HepG2 (cell line): Measurements from ENCODE around the gene ATAD1.

Experiments
- DR1 ChIP-seq: sonication (generic); formaldehyde crosslinking; IDR thresholded peaks from 2 replicates; pipeline ENCODE4 v1.8.0; 2021; ENCODE audit warnings: mild to moderate bottlenecking, missing genetic modification reagents, inconsistent platforms
- FOXA3 ChIP-seq: IDR thresholded peaks from 2 replicates; pipeline ENCODE4 v1.6.1; 2016; ENCODE audit warnings: missing genetic modification reagents, missing compliant biosample characterization
- NFRKB ChIP-seq: fragments of 450-650 bp; IDR thresholded peaks from 2 replicates; pipeline ENCODE4 v1.6.1; 2017
- PAWR ChIP-seq: sonication (generic); formaldehyde crosslinking; IDR thresholded peaks from 2 replicates; pipeline ENCODE4 v1.4.0; 2020; ENCODE audit warnings: missing genetic modification reagents, mild to moderate bottlenecking, borderline replicate concordance
- RFX5 ChIP-seq: IDR thresholded peaks from 2 replicates; pipeline ENCODE4 v1.6.1; 2011; ENCODE audit warnings: low read depth, low read length, improper control_type of control experiment
- ZNF709 ChIP-seq: sonication (generic); formaldehyde crosslinking; IDR thresholded peaks from 2 replicates; pipeline ENCODE4 v1.5.0; 2020; ENCODE audit warnings: mild to moderate bottlenecking, missing genetic modification reagents
- TF ChIP-seq, protein P1 (sequence below): conservative IDR thresholded peaks from 2 replicates; pipeline ENCODE4 v1.6.1; 2018; ENCODE audit warnings: missing genetic modification reagents
- TF ChIP-seq, protein P2 (sequence below): IDR thresholded peaks from 2 replicates; pipeline ENCODE4 v1.6.1; 2016; ENCODE audit warnings: low read depth, control low read depth
- TF ChIP-seq, protein P3 (sequence below): IDR thresholded peaks from 2 replicates; pipeline ENCODE4 v1.6.1; 2016; ENCODE audit warnings: low read depth

DNA sequence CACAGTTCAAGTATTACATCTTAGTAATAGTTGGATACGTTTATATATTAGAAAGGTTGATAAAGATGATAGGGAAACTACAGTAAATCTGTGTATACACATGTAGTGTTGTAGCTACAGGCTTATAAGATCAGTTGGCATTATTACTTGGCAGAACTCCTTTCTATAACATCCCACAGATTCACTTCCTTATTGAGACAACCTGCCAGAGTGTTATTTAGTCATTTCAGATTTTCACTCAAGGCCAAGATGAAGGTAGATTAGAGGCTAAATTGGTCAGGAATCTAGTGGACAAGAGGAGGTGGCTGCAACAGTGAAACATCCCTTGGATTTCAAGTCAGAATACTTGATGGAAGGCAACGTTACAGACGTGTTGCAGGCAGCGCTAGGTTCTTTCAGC lies 95.3 kb downstream of the ATAD1 start:
- TF ChIP-seq RFX5 (no peak), NFRKB (no peak), FOXA3 (CRISPR knock-in tag) (no peak), PAWR (no peak), DR1 (CRISPR knock-in tag) (no peak), ZNF709 (CRISPR knock-in tag) (no peak)
- TF ChIP-seq, protein P1, sequence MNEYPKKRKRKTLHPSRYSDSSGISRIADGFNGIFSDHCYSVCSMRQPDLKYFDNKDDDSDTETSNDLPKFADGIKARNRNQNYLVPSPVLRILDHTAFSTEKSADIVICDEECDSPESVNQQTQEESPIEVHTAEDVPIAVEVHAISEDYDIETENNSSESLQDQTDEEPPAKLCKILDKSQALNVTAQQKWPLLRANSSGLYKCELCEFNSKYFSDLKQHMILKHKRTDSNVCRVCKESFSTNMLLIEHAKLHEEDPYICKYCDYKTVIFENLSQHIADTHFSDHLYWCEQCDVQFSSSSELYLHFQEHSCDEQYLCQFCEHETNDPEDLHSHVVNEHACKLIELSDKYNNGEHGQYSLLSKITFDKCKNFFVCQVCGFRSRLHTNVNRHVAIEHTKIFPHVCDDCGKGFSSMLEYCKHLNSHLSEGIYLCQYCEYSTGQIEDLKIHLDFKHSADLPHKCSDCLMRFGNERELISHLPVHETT (CRISPR knock-in tag): no peak
- TF ChIP-seq, protein P2, sequence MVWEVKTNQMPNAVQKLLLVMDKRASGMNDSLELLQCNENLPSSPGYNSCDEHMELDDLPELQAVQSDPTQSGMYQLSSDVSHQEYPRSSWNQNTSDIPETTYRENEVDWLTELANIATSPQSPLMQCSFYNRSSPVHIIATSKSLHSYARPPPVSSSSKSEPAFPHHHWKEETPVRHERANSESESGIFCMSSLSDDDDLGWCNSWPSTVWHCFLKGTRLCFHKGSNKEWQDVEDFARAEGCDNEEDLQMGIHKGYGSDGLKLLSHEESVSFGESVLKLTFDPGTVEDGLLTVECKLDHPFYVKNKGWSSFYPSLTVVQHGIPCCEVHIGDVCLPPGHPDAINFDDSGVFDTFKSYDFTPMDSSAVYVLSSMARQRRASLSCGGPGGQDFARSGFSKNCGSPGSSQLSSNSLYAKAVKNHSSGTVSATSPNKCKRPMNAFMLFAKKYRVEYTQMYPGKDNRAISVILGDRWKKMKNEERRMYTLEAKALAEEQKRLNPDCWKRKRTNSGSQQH (CRISPR knock-in tag): no peak
- TF ChIP-seq, protein P3, sequence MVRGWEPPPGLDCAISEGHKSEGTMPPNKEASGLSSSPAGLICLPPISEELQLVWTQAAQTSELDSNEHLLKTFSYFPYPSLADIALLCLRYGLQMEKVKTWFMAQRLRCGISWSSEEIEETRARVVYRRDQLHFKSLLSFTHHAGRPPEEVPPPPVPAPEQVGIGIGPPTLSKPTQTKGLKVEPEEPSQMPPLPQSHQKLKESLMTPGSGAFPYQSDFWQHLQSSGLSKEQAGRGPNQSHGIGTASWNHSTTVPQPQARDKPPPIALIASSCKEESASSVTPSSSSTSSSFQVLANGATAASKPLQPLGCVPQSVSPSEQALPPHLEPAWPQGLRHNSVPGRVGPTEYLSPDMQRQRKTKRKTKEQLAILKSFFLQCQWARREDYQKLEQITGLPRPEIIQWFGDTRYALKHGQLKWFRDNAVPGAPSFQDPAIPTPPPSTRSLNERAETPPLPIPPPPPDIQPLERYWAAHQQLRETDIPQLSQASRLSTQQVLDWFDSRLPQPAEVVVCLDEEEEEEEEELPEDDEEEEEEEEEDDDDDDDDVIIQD (CRISPR knock-in tag): no peak
